Stimulated activated CD8-positive, alpha-beta memory T cell treated with anti-CD3 and anti-CD28 coated beads, Interleukin-15, amount 100 ng/mL, for 4 hours (primary cell): ENCODE measurements around the gene UQCR10.
"Not testable (repeated sequence)": the region's sequence is repeated elsewhere in the genome, so short reads cannot be mapped to it uniquely, and the experiment has no call there.

ENCODE experiments used
- DNase-seq, 2 donors: peaks; one replicate each; pipeline ENCODE4 v3.0.0-alpha.2; 2020; ENCODE audit warnings: low read depth in 2 of 2

UQCR10 gene

DNA sequence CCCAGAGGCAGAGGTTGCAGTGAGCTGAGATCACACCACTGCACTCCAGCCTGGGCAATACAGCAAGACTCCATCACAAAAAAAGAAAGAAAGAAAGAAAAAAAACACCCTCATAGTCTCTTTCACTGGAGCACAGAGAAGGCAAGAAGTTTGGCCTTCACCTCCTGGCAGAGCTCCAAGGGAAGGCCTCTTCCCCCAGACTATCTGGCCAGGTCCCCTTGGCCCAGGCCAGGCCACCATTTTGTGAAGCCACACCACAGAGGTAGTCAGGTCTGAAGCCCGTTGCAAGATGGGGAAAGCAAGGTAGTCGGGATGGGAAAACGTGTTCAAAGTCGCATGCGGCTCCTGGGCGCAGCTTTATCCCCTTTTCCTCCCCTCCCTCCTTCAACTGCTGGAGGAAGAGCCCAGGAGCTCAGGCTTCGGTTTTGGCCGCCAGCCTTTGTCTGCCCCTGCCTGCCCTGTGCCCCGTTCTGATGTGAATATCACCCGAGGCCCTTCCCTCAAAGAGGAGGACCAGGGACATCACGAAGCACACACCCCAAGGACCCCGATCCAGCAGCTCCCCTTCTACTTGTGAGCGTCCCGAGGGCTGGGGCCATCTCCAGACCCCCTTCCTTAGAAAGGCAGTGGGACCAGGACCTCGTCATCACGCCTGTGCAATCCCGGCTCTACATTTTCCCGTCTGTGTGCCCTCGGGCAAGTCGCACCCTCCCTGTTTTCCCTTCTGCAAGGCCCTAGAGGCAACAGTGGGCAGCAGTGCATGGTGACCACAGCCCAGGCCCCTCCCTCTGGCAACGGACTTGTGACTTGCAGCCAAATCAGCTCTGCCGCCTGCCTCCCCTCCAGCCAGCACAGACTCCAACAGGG lies 29.7 kb upstream of the UQCR10 start:
- DNase-seq: no peak

DNA sequence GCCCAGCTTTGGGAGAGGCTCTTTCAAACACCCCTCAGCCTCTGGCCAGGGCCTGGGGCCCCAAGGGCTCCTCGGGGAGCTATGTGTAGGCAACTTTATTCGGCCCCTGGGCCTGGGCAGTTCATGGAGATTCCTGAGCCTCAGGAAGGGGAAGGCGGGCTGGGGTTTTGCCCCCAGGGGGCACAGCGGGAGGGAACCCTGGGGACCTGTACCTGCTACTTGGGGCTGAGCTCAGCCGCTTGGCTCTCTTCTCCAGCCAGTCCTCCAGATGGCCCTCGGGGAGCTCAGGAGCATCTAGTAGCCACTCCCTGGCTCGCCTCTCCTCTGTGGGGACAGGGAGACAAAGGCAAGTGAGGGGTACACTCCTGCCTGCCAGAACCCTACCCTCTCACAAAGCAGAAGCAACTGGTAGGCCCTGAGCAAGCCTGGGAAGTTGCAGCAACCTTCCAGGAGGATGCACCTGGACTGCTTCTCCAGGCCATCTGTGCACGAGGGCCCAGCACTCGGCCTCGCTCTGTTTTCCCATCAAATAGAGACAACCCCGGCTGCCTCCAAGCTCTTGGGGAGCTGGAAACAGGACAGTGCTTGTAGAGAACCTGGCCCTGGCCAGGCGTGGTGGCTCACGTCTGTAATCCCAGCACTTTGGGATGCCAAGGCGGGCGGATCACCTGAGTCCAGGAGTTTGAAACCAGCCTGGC lies 28.9 kb upstream of the UQCR10 start:
- no peak for DNase-seq

DNA sequence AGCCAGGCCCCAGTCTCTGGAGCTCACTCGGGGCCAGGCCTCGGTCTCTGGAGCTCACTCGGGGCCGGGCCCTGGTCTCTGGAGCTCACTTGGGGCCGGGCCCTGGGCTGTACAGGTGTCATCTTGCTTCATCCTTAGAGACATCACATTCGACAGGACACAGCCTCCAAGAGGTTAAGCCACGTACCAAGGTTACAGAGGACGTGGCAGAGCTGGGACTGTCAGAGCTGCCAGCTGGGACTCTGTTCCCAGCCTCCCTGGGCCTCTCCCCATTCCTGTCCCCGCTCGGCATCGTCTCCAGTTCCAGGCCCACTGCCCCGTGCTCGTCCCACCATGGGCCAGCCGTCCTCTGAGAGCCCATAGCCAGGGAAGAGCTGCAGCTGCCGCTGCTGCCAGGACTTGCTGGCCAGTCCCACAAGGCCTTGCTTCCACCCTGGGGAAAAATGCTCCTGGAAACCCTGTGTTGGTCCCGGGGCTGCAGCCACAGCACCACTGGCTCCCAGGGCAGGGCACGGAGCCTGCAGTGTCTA lies 27.8 kb upstream of the UQCR10 start:
- no peak for DNase-seq

DNA sequence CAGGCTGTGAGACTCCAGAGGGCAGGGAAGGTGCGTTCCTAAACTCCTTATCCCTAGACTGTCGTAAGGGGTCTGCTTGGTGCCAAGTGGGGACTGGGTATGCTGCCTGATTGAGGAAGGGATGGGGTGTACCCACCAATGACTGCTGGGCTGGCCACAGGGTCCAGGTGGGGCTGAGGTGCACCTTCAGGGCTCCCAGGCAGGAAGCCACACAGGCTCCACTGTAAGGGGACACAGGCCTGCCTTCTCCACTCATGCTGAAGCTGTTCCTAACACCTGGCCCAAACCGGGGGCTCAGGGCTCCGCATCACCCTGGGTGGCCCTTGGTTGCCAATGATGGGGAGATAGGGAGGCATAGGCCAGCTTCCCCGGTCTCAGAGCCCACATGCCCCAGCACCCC lies 27.0 kb upstream of the UQCR10 start:
- no peak for DNase-seq

DNA sequence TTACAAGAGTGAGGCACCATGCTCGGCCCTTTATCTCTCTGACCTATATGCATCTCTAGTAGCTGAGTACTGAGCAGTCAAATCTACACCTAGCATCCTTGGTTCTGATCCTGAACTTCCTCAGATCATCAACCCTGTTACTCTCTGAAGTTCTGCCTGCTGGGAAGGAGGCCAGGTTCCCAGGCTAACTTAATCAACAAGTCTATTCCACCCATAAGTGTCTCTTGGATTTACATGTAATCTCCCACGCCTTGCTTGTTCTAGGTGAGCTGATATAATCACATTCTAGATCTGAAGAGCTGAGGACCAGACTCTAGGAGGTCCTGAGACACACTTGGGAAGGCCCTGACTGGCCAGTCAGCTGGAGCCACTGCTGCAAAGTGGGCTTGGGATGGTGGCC lies 25.2 kb upstream of the UQCR10 start:
- no peak for DNase-seq

DNA sequence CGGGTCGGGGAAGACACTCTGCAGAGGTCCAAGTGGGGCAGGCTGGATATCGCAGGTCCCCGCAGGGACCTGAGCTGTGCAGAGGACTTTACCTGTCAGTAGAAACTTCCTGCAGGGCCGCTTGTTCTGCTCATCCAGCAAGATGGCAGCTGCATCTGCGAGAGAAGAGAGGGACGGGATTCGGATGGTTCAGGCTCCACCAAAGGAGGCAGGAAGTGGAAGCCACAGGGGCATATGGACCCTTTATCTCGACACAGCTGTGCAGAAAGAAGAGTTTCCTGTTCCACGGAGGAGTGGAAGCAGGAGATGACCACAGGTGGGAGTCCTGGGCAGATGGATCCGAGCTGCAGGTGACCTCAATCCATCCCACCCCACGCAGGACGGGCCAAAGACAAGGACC lies 24.8 kb upstream of the UQCR10 start:
- DNase-seq: no peak

DNA sequence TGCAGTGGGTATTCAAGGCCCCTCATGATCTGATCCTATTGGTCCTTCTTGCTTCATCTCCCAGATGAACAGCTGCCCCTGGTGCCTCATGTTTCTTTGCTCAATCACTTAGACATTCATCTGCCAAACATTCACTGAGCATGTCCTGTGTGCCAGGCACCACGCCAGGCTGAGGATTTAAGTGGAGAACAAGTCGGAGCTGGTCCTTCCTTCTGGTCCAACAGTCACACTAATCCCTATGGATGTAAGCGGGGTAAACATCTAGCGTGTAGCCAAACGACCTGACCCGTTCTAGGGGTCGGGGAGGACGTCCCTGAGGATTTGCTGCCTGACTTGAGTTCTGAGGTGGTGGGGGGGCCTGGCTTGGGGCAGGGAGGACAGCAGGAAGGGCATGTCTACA lies 22.3 kb upstream of the UQCR10 start:
- no peak for DNase-seq

DNA sequence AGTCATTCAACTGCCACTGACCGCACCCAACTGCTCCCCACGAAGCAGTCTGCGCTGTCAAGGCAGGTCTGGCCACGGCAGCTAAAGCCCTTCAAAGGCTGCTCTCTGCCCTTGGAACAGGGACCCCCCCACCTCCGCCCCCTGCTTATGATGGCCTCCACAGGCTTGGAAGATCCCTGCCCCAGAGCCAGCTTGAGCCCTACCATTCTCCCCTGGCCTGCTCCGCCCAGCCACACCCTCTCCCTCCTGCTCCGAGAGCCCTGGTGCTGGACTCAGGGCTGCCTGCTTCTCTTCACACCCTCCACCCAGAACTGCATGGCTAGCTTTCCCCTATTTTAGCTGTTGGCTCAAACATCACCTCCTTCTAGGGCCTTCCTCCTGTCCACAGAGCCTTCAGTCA lies 19.3 kb upstream of the UQCR10 start:
- DNase-seq: no peak

DNA sequence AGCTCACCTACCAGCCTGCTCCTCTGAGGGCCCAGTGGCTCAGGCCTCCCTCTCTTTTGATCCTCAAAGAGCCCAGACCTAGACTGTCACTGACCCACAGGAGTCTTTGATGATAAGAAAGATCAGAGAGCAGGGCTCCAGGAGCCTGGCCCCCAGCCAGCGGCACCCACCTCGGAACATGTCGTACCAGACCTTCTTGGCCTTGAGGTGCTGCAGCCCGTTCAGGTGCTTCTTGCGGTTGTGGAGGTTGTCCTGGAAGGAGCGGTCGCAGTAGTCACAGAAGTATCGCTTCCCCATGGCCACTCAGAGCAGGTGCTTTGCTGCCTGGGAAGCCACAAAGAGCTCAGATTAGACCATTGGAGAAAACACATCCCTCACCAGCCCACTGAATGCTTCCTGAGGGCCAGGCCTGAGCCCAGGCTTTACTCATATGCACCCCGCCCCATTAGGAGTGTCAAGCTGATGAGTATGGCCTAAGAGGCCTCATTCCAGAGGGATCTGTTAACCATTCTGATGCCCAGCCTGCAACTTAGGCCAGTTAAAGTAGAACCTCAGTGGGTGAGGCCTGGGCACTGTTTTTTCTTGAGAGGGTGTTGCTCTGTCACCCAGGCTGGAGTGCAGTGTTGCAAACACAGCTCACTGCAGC lies 18.8 kb upstream of the UQCR10 start:
- no peak for DNase-seq

DNA sequence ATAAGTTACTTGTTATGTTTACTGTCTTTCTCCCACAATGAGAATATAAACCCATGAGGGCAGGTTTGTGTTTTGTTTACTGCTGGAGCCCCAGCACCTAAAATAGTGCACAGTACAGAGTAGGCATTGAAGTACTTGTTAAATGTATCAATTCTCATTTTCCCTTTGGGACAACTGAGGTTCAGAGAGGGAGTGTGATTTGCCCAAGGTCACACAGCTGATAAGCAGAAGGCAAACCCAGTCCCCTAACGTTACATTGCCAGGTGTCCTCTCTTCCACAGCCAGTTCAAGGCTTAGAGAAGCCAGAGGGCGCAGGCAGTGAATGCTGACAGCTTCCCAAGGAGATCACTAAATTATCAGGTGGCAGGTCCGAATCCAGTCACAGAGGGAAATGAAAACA lies 17.1 kb upstream of the UQCR10 start:
- DNase-seq: no peak

DNA sequence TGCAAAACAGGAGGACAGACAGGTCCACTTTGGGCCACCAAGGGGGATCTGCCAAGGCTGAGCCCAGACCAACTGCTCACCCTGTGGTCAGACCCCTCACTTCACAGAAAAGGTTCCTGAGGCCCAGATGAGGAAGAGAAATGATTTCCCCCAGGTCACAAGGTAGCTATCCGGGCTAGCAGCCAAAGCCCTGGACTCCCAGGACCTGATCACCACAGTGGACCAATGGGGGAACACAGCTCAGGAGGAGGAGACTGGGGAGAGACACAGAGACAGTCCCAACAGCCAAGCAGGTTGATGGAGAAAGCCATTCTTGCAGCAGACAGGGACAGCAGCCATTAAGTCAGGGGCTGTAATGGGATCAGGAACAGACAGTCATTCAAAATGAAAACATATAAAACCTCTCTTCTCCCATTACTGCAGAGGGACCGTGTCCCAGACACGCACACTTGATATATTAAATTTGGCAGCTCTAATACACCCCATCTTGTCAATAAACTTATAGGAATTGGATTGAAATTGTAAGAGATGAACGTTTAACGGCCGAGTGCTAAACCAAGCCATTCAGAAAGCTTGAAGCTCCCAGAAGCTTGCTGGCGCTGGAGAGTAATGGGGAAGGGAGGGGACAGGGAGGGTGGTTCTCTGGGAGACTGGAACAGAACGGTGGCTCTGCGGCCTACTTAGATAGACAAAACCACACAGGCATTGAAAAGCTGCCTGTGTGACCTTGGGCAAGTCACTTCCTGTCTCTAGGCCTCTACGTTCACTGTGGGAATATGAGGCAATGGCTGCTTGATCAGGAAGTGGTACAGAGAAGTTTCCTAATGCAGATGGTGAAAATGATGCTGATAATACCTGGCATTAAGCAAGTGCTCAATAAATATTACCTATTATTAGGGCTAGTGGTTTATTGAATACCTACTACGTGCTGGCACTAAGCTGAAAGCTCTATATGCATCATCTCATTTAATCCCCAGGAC lies 16.3 kb upstream of the UQCR10 start:
- no peak for DNase-seq

DNA sequence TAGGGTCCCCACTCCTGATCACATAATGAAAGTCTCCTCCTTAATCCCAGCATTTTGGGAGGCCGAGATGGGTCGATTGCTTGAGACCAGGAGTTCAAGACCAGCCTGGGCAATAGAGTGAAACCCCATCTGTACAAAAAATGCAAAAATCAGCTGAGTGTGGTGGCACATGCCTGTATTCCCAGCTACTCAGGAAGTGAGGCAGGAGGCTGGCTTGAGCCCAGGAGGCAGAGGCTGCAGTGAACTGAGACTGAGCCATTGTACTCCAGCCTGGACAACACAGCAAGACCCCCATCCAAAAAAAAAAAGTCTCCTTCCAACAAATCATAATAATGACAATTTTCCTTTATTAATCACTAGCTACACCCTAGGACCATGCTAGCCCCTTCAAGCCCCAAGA lies 15.5 kb upstream of the UQCR10 start:
- DNase-seq: no peak

DNA sequence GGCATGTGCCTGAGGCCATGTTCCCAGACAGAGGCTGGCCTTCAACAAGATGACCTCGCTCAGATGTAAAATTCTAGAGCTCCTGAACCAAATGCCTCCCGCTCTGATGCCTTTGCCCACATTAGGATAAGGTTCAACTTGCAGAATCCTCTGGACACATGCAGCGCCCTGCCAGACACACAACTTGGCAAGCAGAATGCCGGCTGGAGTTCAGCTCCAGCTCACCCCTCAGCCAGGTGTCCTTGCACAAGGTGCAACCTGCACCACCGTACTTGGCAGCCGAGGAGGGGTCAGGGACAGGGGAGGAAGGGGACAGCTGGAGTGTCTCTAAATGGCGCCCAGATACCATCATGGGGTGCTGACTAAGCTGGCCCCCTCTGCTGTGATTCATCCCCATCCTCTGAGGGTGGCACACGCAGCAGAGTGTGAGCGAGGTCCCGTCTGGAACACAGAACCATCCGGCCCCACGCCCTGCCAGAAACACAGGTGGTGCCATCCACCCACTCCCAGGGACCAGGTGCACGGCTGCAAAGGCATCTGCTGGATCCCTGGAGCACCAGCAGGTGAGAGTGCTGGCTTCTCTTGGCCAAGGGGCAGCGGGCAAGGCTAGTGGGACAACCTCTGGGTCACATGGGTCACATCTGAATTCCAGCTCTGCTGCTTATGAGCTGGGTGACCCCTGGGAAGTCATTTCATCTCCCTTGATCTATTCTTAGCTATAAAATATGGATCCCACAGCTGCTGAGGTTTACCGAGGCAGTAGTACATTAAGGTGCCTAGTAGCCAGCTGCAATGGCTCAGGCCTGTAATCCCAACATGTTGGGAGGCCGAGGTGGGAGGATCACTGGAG lies 13.1 kb upstream of the UQCR10 start:
- no peak for DNase-seq

DNA sequence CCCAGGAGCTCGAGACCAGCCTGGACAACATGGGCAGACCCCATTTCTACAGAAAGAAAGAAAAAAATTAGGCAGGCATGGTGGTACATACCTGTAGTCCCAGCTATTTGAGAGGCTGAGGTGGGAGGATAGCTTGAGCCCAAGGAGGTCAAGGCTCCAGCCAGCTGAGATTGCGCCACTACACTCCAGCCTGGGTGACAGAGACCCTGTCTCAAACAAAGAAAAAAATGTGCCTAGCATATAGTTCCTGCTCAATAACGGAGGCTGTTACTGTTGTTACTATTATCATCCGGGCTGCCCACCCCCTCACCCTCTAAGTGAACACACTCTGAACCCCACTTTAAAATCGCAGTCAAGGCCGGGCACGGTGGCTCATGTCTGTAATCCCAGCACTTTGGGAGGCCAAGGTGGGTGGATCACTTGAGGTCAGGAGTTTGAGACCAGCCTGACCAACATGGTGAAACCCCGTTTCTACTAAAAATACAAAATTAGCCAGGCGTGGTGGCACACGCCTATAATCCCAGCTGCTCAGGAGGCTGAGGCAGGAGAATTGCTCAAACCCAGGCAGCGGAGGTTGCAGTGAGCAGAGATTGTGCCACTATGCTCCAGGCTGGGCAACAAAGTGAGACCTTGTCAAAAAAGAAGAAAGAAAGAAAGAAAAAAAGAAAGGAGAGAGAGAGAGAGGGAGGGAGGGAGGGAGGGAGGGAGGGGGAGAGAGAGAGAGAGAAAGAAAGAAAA lies 12.3 kb upstream of the UQCR10 start:
- not testable (repeated sequence) for DNase-seq

DNA sequence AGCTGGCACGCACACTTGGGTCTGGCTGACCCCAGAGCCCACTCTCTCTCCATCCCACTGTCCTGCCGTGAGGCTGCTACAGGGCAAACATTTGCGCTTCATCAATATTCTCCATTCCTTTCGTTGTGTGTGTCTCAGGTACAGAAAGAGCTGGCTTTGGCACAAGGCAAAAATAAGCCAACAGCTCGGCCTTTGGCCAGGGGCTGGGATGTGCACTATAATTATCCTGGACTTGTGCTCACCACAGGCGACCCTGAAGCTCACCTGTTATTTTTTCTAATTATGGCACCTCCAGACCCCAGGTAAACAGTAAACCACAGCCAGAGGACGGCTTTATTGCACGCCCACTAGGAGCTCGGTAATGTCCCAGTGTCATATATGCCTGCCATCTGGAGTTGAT lies 11.3 kb upstream of the UQCR10 start:
- DNase-seq: no peak

DNA sequence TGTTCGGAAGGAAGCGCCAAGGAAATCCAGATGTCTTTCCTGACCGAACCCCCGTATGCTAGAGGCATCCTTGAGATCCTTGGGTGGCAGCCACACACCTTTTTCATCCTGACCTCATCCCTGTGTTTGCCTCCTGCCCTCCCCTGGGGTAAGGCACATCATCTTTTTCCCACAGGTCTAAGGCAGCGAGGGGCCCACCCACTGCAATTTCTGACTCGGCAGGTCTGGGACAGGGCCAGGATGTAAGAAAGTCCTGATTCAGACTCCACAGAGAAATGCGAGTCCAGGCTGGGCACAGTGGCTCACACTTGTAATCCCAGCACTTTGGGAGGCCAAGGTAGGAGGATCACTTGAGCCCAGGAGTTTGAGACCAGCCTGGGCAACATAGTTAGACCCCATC lies 10.8 kb upstream of the UQCR10 start:
- no peak for DNase-seq

DNA sequence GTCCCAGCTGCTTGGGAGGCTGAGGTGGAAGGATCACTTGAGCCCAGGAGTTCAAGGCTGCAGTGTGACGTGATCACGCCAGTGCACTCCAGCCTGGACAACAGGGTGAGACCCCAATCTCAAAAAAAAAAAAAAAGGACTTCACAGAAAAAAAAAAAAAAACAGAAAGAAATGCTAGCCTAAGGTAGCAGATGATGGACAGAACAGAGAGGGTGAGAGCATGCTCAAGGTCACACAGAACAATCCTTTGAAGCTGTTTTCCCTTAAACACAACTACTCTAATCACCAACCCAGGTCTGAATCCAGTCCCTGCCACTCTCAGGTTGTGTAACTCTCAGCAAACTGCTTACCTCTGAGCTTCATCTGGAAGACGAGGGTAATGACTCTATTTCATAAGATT lies 10.1 kb upstream of the UQCR10 start:
- DNase-seq: no peak

DNA sequence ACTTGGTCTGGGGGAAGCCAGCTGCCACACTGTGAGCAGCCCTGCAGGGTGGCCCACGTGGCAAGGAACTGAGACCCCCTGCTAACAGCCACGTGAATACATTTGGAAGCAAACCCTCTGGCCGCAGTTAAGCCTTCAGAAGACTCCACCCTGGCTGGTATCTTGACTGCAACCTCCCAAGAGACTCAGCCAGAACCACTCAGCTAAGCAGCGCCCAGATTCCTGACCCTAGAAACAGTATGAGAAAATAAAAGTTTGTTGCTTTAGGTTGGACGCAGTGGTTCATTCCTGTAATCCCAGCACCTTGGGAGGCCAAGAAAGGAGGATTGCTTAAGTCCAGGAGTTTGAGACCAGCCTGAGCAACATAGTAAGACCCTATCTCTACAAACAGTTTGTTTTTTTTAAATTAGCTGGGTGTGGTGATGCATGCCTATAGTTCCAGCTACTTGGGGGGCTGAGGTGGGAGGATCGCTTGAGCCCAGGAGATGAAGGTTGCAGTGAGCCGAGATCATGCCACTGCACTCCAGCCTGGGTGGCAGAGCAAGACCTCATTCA lies 9.0 kb upstream of the UQCR10 start:
- no peak for DNase-seq

DNA sequence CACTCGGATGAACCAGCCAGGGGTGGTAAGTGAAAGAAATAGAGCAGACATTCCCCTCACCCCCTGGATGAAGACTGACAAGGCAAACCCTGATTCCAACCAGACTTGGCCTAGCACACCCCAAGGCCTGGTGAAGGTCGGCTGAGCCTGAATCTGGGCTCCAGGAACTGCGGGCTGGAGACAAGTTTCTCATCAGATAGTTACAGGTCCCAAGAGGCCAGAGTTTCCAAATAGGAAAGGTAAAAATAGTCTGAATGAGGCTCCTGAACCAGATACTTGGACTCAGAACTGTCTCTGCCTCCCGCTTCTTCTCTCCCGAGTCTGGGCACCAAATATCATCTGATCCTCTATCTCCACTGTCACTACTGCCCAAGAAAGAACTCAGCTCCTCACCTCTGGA lies 8.2 kb upstream of the UQCR10 start:
- DNase-seq: no peak

DNA sequence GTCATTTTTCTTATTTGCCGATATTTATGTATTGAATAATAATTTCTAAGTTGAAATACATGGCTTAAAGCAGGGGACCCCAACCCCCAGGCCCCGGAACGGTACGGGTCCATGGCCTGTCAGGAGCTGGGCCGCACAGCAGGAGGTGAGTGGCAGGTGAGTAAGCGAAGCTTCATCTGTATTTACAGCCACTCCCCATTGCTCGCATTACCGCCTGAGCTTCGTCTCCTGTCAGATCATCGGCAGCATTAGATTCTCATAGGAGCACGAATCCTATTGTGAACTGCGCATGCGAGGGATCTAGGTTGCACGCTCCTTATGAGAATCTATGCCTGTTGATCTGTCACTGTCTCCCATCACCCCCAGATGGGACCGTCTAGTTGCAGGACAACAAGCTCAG lies 4.9 kb upstream of the UQCR10 start:
- no peak for DNase-seq
